Measurements from ENCODE around the gene IGFBP2. TPM values are rescaled to one million over a fixed set of nuclear protein-coding genes. Genes with fewer than 3 reads are reported as not detected.

IGFBP2 gene
- total and polyA plus RNA-seq, 2 experiments from 2014 or later: 177 to 364 TPM

- peaks cover 14% of the 10 kb centered on the region for H3K4me1 ChIP-seq (ENCODE audit: insufficient read depth)
- Mint-ChIP-seq H3K4me3 (no peak overlapping the region), H3K4me1 (peaks cover 37% of the 10 kb centered on the region), H3K27me3 (ENCODE audit: insufficient read depth, low read depth, poor library complexity) (peaks cover 17% of the 10 kb centered on the region), H3K27ac (no peak overlapping the region), H3K36me3 (ENCODE audit: low read depth) (no peaks in the 10 kb centered on the region), H3K9me3 (no peaks in the 10 kb centered on the region)
- TF ChIP-seq, protein P1, sequence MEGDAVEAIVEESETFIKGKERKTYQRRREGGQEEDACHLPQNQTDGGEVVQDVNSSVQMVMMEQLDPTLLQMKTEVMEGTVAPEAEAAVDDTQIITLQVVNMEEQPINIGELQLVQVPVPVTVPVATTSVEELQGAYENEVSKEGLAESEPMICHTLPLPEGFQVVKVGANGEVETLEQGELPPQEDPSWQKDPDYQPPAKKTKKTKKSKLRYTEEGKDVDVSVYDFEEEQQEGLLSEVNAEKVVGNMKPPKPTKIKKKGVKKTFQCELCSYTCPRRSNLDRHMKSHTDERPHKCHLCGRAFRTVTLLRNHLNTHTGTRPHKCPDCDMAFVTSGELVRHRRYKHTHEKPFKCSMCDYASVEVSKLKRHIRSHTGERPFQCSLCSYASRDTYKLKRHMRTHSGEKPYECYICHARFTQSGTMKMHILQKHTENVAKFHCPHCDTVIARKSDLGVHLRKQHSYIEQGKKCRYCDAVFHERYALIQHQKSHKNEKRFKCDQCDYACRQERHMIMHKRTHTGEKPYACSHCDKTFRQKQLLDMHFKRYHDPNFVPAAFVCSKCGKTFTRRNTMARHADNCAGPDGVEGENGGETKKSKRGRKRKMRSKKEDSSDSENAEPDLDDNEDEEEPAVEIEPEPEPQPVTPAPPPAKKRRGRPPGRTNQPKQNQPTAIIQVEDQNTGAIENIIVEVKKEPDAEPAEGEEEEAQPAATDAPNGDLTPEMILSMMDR (conservative IDR thresholded peaks at IDR 0.05; ENCODE audit: low read depth in 2 of 2): no peak
- TF ChIP-seq, protein P2, sequence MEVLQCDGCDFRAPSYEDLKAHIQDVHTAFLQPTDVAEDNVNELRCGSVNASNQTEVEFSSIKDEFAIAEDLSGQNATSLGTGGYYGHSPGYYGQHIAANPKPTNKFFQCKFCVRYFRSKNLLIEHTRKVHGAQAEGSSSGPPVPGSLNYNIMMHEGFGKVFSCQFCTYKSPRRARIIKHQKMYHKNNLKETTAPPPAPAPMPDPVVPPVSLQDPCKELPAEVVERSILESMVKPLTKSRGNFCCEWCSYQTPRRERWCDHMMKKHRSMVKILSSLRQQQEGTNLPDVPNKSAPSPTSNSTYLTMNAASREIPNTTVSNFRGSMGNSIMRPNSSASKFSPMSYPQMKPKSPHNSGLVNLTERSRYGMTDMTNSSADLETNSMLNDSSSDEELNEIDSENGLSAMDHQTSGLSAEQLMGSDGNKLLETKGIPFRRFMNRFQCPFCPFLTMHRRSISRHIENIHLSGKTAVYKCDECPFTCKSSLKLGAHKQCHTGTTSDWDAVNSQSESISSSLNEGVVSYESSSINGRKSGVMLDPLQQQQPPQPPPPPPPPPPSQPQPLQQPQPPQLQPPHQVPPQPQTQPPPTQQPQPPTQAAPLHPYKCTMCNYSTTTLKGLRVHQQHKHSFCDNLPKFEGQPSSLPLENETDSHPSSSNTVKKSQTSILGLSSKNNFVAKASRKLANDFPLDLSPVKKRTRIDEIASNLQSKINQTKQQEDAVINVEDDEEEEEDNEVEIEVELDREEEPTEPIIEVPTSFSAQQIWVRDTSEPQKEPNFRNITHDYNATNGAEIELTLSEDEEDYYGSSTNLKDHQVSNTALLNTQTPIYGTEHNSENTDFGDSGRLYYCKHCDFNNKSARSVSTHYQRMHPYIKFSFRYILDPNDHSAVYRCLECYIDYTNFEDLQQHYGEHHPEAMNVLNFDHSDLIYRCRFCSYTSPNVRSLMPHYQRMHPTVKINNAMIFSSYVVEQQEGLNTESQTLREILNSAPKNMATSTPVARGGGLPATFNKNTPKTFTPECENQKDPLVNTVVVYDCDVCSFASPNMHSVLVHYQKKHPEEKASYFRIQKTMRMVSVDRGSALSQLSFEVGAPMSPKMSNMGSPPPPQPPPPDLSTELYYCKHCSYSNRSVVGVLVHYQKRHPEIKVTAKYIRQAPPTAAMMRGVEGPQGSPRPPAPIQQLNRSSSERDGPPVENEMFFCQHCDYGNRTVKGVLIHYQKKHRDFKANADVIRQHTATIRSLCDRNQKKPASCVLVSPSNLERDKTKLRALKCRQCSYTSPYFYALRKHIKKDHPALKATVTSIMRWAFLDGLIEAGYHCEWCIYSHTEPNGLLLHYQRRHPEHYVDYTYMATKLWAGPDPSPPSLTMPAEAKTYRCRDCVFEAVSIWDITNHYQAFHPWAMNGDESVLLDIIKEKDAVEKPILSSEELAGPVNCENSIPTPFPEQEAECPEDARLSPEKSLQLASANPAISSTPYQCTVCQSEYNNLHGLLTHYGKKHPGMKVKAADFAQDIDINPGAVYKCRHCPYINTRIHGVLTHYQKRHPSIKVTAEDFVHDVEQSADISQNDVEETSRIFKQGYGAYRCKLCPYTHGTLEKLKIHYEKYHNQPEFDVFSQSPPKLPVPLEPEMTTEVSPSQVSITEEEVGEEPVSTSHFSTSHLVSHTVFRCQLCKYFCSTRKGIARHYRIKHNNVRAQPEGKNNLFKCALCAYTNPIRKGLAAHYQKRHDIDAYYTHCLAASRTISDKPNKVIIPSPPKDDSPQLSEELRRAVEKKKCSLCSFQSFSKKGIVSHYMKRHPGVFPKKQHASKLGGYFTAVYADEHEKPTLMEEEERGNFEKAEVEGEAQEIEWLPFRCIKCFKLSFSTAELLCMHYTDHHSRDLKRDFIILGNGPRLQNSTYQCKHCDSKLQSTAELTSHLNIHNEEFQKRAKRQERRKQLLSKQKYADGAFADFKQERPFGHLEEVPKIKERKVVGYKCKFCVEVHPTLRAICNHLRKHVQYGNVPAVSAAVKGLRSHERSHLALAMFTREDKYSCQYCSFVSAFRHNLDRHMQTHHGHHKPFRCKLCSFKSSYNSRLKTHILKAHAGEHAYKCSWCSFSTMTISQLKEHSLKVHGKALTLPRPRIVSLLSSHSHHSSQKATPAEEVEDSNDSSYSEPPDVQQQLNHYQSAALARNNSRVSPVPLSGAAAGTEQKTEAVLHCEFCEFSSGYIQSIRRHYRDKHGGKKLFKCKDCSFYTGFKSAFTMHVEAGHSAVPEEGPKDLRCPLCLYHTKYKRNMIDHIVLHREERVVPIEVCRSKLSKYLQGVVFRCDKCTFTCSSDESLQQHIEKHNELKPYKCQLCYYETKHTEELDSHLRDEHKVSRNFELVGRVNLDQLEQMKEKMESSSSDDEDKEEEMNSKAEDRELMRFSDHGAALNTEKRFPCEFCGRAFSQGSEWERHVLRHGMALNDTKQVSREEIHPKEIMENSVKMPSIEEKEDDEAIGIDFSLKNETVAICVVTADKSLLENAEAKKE (CRISPR knock-in tag; IDR thresholded peaks at IDR 0.05): no peak
- TF ChIP-seq EZH2 (IDR thresholded peaks at IDR 0.05; ENCODE audit: low read depth, unreplicated experiment) (no peak), ETS1 (IDR thresholded peaks at IDR 0.05) (no peak), EZH2phosphoT487 (IDR thresholded peaks at IDR 0.05; ENCODE audit: unreplicated experiment) (no peak), NANOG (IDR thresholded peaks at IDR 0.05; ENCODE audit: borderline replicate concordance) (no peak), JUNB (IDR thresholded peaks at IDR 0.05; ENCODE audit: unreplicated experiment) (no peak), POLR2AphosphoS5 (IDR thresholded peaks at IDR 0.05; ENCODE audit: low read depth) (no peak), ZNF114 (CRISPR knock-in tag; IDR thresholded peaks at IDR 0.05) (no peak), CREB1 (CRISPR knock-in tag; IDR thresholded peaks at IDR 0.05; ENCODE audit: low read depth) (no peak), ZNF331 (CRISPR knock-in tag; IDR thresholded peaks at IDR 0.05; ENCODE audit: low read depth) (no peak), STAT1 (IDR thresholded peaks at IDR 0.05; ENCODE audit: unreplicated experiment) (no peak)
- TF ChIP-seq, protein P3, sequence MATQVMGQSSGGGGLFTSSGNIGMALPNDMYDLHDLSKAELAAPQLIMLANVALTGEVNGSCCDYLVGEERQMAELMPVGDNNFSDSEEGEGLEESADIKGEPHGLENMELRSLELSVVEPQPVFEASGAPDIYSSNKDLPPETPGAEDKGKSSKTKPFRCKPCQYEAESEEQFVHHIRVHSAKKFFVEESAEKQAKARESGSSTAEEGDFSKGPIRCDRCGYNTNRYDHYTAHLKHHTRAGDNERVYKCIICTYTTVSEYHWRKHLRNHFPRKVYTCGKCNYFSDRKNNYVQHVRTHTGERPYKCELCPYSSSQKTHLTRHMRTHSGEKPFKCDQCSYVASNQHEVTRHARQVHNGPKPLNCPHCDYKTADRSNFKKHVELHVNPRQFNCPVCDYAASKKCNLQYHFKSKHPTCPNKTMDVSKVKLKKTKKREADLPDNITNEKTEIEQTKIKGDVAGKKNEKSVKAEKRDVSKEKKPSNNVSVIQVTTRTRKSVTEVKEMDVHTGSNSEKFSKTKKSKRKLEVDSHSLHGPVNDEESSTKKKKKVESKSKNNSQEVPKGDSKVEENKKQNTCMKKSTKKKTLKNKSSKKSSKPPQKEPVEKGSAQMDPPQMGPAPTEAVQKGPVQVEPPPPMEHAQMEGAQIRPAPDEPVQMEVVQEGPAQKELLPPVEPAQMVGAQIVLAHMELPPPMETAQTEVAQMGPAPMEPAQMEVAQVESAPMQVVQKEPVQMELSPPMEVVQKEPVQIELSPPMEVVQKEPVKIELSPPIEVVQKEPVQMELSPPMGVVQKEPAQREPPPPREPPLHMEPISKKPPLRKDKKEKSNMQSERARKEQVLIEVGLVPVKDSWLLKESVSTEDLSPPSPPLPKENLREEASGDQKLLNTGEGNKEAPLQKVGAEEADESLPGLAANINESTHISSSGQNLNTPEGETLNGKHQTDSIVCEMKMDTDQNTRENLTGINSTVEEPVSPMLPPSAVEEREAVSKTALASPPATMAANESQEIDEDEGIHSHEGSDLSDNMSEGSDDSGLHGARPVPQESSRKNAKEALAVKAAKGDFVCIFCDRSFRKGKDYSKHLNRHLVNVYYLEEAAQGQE (IDR thresholded peaks at IDR 0.05; ENCODE audit: unreplicated experiment): no peak
- no peaks in the 10 kb centered on the region for H3K9me2 ChIP-seq (ENCODE audit: insufficient read depth)
- no peaks in the 10 kb centered on the region for H3F3A ChIP-seq (replicated peaks; ENCODE audit: low read depth)
- H3K4me2 ChIP-seq: no peak overlapping the region
- no peak for DNase-seq (ENCODE audit: low spot score)
- no peaks in the 10 kb centered on the region for H3K79me2 ChIP-seq (replicated peaks; ENCODE audit: insufficient read depth)
- H4K20me1 ChIP-seq (replicated peaks; ENCODE audit: insufficient read depth): no peaks in the 10 kb centered on the region
- no peak for ATAC-seq
- 0 out of 2 replicates have a peak, but pooled peaks cover 2% of the 10 kb centered on the region for H3K27me3 ChIP-seq (ENCODE audit: insufficient read depth)
- H3K36me3 ChIP-seq (ENCODE audit: insufficient read depth): no peaks in the 10 kb centered on the region
- no peak overlapping the region for H3K4me3 ChIP-seq
- H3K27ac ChIP-seq (ENCODE audit: low read depth): no peak overlapping the region
- no peak overlapping the region for H2AFZ ChIP-seq
These were observed 50.6 kb downstream of the IGFBP2 start for GRCh38 chr2:216683846-216684245.
